GOT3 (cell line): ENCODE measurements around the gene SLC19A1.

Source experiments
- DNase-seq: peaks from one replicate; lab custom pipeline; 2025; ENCODE audit warnings: mixed read lengths; lab: John Stamatoyannopoulos, UW

SLC19A1 gene

DNA sequence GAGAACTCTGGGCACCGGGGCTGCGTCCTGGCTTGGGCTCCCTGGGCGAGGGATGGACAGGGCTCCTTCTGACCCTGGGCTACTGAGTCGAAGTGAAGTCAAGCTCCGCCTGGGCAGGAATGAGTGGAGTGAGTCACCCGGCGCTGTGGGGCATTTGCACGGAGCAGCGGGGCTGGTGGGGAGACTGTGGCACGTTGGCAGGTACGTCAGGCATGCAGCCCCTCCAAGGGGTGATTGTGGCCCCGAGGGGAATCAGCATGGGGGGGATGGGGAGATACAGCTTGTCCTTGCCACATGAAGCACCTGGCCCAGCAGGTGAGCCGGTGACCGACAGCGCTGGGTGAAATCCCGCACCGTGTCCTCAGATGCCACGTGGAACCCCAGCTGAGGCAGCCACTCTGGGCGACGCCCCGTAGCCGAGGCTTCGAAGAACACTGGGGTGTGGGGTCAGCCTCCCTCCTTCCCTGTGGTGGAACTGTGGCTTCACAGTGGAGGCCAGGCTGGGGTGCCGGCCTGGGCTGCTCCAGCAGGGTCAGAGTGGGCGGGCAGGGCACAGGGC is 74.9 kb downstream of the SLC19A1 start:
- no peak for DNase-seq

DNA sequence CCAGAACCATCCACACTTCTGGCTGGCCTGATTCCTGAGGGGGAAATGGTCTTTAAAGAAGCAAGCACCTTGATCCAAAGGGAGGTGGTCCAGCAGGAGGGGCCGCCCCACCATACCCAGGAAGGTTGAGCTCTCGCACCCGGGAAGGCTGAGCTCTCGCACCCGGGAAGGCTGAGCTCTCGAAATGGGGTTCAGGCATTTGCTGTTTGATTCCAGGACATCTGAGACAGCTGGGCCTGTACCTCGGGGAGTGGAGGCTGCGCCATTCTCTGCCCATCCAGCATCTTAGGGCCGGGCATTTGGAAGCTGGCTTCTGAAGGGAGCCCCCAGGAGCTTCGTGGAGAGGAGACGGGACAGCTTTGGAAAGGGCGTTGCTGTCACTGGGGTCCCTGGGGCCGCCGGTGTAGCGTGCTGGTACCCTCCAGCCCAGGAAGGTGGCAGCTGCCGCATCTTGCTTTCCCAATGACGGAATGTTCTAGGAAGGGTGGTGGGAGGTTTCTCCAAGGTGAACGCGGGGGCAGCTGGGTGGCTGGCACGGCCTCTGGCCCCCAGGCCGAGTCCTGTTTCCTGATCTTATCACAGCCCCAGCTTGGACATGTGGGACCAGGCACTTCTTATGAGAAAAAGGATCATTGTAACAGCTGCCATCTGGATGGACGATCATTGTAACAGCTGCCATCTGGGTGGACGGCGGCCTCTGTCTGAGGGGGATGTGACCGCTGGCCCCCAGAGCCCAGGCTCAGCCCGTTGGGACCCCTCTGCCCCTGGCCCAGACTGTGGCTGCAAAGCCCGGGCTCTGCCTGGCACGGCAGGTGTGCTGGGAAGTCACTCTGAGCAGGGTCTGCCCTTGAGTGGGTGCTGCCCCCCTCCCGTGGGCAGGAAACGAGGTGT is 75.7 kb downstream of the SLC19A1 start:
- no peak for DNase-seq

DNA sequence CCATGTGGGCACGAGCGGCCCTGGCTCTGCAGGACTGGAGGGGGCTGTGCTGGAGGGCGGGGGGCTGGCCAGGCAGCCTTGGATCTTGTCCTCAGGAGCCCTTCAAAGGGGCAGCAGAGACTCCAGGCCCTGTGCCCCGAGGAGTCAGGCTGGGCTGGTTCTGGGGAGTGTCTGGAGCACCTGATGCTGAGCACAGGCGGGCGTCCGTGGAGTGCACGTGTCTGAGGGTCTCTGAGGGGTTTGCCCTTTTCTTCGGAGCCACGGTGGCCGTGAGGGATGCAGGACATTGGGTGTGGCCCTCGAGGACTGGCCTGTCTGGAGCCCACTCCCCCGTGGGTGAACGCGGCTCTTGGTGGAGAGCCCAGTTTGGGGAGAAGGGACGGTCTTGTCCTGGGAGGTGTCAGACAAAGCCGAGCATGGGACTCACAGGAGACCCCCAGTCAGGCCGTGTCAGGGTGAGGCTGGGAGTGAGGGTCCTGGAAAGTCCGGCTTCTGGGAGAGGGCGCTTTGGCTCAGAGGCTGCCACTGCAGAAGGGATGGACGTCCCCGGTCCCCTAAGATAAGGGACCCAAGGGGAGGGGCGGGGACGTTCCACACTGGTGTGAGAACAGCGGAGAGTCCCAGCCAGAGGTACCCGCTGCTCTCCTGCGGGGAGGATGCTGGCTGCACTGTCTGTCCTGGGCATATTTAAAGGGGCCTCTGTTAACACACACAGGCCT is 76.5 kb downstream of the SLC19A1 start:
- no peak for DNase-seq

DNA sequence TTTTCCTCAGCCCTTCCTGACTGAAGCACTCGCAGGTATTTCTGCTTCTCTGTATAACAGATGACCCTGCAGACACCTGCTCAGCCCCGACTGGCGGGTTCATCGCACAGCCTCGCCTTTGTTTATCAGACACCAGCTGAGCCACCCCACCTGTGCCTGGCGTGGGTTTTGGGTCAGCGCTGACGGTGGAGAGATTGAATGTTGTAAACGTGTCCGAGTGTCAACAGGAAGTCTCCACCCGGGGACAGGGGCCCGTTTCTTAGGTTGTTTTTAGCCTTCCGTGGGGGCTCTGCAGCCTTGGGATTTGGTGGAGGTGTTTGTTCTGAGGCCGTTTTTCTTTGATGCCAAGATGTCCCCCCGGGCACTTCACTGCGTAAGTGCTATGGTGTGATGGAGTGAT is 77.1 kb downstream of the SLC19A1 start:
- no peak for DNase-seq

DNA sequence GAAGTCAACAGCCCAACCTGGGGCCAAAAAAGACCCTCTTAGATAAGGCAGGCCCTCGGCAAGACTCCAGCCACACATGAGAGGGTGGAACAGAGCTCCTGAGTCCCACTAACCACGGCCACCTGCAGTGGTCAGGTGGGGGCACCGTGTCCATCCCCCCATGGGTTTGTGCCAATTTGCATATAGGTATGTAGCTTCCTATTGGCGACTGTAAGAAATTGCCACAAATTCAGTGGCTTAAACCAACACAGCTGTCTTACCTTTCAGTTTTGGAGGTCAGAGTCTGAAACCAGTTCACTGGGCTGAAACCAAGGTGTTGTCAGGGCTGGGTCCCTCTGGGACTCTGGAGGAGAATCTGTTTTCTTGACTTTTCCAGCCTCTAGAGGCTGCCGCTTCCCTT is 77.9 kb downstream of the SLC19A1 start:
- DNase-seq, result no peak

DNA sequence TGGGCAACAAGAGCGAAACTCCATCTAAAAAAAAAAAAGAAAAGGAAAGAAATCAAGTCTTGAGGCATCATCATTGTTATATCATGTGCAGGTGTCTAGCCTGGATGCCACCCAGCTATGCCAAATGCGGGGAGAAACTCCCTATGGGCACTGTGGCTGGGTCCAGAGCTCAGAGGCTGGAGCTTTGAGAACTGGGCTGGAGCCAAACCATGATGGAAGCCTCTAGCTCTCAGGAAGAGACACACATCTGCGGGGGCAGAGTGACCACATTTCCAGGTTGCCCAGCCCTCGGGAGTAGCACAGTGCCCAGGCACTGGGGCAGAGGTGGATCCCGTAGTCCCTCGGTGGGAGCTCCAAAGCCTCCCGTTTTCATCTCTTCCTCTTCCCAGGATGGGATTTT is 78.4 kb downstream of the SLC19A1 start:
- DNase-seq, result no peak

DNA sequence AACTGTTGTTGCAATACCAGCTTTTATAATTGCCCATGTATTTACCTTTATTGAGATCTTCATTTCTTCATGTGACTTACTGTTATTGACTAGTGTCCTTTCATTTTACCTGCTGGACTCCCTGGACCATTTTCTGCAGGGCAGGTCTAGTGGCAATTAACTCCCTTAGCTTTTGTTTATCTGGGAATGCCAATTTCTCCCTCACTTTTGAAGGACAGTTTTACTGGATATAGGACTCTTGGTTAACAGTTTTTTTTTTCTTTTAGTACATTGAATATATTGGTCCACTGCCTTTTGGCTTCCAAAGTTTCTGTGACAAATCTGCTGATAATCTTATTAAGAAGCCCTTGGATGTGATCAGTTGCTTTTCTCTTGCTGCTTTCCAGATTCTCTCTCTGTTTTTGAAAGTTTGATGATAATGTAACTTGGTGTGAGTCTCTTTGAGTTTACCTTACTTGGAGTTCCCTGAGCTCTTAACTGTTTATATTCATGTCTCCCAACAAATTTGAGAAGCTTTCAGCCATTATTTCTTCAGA is 80.4 kb downstream of the SLC19A1 start:
- no peak for DNase-seq

DNA sequence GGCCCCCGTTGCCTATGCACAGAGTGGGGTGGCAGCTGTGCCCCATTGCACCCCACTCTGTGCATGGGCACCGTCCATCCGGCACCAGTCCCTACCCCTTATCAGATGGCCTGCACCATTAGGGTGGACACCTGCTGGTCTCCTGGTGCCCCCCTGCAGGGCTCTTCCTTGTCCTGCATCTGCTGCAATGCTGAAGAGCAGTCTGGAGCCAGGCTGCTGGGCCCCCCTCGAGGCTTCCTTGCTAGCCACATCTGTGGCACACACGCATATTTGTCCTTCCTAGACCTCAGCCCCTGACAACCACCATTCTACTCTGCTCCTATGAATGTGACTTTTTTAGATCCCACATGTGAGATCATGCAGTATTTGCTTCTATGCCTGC is 80.9 kb downstream of the SLC19A1 start:
- no peak for DNase-seq

DNA sequence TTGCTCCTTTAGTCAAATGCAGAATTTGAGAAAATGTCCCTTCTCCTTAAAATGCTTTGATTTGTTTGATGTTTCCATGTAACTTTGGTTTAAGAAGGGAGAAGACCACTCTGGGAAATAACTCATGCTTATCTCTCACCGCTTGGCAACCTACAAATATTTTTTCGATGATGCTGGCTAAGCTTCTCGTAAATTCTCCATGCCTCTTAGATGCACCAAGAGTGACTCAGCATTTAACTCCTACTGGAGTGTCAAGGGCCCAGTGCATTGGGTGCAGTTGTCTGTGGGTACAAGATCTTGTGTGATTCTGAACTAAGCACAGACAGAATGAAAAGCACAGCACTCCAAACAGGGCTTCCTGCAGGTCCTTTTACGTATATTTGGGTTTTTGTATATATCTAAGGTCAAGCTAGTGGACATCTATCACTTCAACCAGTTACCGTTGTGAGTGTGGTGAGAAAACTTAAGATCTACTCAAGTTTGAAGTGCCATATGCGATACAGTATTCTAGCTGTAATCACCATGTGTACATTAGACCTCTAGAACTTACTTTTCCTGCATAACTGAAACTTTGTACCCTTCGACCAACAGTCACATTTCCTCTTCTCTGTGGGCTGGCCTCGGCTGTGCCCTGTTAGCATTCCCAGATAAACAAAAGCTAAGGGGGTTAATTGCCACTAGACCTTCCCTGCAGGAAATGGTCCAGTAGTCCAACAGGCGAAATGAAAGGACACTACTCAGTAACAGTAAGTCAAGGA is 81.5 kb downstream of the SLC19A1 start:
- DNase-seq, result no peak

DNA sequence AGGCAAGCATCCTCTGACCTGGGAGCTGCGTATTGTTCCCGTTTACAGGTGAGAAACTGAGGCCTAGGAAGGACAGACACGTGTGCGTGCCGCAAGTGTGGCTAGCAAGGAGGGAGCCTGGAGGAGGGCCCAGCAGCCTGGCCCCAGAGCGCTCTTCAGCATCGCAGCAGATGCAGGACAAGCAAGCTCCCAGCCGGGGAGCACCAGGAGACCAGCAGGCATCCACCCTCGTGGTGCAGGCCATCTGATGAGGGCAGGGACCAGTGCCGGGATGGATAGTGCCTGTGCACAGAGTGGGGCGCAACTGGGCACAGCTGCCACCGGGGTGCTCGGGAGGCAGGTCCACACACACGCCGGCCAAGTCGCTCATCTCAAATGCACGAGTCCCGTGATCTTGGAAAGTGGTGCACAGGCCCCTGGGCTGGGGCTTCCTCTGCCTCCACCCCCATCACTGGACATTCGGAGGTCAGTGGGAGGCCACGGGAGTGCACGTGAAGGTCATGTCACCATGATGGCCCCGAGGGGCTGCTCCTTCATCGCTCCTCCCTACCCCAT is 82.2 kb downstream of the SLC19A1 start:
- no peak for DNase-seq

DNA sequence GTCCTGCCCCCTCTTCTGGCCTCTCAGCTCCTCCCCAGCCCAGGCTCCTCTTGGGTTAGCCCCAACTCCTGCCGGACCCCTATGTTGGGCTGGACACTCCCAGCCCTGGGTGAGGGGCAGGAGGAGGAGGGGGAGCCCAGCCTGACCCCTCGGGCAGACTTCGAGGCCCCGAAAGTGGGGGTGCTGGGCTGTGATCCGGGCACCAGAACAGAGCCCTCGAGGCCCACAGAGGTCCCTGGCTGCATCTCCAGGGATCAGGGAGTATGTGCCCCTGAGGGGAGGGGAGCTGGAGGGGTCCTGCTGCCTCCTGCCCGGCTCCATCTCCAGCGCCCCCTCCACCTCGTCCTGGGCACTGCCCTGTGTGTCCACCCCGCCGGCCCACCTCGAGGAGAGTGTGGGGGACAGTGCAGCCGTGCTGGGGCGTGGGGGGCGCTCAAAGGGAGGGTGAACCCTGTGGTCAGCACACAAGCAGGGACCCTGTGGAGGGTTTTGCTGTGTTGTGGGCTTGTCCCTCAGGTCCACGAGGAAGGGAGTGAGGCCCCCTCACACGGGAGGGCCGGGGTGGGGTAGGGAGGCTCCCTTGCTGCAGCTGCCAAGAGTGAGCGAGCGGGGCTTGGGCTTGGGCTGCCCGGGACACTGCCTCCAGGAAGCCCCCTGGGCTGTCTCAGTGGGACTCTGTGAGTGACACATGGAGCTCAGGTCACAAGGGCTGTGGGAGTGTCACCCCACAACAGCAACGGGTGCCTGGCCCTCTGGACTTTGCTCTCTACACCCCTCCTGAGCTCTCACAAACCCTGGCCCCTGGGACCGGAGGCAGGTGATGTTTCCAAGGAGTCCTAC is 82.8 kb downstream of the SLC19A1 start:
- DNase-seq, result no peak

DNA sequence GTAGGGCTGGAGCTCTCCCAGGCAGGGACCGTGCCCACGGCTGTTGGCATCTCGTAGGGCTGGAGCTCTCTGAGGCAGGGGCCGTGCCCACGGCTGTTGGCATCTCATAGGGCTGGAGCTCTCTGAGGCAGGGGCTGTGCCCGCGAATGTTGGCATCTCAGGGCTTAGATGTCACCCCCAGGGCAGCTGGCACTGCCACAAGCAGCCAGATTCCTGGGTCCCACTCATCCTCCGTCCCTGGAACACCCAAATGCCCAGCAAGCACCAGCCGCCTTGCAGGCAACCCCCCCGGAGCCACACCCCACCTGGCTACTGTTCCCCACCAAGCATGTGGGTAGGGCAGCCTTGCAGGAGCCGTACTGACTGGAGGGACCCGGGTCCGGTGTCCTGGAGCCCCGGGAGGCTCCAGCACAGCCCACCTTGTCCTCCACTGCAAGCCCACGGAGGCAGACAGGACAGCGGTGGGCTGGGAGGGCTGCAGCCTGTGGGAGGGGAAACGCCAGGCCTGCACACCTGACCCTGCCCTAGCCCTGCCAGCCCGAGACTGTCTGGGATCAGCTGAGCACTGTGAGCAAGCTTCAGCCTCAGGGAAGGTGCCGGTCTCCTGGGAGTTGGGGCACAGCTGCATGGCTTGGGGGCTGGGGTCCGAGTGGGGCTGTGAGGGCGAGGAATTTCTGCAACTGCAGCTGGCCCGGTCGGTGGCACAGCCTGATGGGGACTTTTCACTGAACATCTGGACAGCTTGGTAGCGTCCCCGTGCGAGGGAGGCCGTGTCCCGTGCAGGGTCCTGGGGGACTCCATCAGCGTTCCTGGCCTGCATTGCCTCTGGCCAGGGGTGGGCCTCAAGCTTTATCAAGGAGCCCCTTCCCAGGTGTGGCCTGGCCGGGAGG is 83.7 kb downstream of the SLC19A1 start:
- DNase-seq, result no peak

DNA sequence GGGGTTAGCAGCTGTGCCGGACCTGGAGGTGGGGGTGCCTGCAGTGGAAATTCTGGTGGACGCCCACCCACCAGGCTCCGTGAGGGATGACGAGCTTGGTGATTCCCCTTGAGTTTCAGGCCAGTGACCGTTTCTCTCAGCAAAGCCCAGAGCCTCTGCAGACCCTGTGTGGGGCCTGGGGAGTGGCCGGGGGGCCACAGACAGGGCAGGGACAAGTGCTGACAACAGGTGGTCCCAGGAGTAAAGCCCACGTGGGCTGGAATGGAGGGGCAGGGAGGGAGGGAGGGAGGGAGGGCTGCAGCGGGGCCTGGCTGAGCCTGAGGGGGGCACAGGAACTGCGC is 84.4 kb downstream of the SLC19A1 start:
- DNase-seq, result no peak

DNA sequence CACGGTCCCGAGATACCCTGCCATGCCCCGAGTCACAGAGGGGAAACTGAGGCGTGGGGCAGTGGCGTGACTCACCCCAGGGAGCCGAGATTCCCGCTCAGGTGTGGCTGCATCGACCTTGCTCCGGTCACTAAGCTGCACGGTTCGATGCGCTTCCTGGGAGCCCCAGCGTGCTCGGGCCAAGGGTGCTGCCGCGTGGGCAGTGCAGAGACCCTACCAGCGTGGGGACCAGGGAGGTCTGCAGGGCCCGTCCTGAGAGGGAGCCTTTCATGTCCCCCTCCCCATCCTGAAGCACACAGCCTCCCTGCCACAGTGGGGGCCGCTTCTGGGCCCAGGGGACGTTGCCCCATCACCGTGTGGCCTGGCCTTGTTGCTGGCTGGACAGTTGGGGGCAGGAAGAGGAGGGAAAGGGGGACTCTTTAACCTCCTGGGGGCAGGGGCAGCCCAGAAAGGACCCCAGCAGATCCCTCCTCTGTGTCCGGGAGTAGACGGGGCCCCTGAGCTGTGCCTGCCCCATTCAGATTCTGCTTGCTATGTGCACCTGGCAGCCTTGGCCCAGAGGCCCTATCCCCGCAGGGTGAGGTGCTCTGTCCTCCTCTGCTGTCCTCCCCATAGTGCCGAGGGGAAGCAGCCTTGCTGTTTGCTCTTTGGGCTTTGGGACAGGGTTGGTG is 84.9 kb downstream of the SLC19A1 start:
- no peak for DNase-seq

DNA sequence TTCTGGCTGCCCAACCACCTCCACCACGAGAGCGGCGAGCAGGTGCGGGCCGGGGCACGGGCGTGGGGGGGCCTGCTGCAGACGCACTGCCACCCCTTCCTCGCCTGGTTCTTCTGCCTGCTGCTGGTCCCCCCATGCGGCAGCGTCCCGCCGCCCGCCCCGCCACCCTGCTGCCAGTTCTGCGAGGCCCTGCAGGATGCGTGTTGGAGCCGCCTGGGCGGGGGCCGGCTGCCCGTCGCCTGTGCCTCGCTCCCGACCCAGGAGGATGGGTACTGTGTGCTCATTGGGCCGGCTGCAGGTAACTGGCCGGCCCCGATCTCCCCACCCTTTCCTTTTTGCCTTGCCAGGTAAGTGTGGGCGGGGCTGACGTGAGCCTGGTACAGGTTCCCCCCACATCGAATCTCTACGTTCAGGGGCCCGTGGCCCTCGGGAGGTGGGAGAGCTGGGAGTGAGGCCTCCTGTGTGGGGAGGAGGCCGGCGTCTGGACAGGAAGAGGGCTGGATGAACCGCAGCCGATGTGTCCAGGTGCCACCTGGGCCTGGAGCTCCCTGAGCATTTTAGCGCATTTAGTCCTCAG is 85.6 kb downstream of the SLC19A1 start:
- no peak for DNase-seq

DNA sequence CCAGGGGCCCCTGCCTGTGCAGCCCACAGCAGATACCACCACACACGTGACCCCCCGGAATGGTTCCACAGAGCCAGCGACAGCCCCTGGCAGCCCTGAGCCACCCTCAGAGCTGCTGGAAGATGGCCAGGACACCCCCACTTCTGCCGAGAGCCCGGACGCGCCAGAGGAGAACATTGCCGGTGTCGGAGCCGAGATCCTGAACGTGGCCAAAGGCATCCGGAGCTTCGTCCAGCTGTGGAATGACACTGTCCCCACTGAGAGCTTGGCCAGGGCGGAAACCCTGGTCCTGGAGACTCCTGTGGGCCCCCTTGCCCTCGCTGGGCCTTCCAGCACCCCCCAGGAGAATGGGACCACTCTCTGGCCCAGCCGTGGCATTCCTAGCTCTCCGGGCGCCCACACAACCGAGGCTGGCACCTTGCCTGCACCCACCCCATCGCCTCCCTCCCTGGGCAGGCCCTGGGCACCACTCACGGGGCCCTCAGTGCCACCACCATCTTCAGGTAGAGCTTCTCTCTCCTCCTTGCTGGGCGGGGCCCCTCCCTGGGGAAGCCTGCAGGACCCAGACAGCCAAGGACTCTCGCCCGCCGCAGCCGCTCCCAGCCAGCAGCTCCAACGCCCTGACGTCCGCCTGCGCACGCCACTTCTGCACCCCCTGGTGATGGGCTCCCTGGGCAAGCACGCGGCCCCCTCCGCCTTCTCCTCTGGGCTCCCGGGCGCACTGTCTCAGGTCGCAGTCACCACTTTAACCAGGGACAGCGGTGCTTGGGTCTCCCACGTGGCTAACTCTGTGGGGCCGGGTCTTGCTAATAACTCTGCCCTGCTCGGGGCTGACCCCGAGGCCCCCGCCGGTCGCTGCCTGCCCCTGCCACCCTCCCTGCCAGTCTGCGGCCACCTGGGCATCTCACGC is 86.3 kb downstream of the SLC19A1 start:
- no peak for DNase-seq

DNA sequence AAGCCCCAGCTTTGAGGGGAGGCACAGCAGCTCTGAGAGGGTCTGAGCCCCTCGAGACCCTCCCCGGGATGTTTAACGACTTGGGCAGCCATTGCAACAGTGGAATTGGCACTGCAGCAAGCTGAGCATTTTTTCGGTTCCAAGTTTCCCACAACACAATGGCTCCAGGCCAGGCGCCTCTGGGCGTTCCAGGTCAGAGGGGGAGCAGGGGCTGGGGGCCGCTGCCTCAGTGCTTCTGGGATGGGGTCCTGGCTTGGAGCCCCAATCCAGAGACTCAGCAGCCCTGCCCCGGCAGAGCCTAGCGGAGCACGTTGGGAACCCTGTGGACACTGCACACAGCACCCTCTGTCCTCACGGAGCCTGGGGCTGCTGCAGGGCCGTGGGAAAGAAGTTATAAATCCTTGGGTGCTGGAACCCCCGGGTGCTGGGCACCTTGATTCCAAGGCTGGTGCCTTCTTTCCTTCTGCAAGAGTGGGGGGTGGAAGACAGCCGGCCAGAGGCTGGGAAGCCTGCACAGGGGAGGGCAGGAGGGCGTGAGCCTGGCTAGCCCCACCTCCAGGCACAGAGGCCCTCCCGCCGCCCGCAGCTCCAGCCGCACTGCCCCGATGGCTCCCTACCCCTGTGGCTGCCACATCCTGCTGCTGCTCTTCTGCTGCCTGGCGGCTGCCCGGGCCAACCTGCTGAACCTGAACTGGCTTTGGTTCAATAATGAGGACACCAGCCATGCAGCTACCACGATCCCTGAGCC is 87.1 kb downstream of the SLC19A1 start:
- DNase-seq, result no peak
